ENCODE measurements around the gene IRX4.

IRX4 gene

DNA sequence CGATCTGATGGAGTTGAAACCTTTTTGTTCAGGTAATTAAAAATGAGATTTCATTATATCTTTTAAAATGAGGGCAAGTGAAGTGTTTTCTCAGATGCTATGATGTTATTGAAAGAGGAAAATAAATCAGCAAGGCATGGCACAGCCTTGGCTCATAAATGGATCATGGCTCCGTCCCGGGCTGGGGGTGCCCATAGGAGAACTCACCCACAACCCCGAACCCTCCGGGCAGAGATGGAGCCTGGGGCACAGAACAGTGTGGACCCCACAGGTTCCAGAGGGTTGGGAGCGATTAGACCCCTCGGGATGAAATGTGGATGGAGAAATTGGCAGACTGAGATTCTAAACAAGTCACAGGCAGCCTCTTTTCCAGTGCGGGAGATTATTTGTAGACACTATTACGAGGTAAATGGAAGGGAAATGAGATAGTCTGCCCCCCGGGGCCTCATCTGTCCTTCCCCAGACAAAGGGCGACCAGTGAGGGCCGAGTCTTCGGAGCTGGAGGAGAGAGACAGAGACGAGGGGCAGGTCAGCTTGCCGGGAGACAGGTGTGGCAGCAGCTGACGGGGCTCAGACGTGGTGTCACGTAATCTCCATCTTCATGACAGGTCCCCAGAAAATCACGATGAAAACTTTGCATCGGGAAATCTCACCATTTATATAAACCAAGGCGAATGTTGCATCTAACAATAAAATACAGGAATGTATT is 47.9 kb downstream of the IRX4 start:
- no peak overlapping the region for H2BK15ac ChIP-seq (ENCODE audit: low read length)
- no peak overlapping the region for H3K18ac ChIP-seq (ENCODE audit: low read length)
- no peaks in the 10 kb centered on the region for H3K9me3 ChIP-seq (replicated peaks in 1 of 2; ENCODE audit: control insufficient read depth in 2 of 2, insufficient read depth in 1 of 2, low read depth in 1 of 2, low read length in 2 of 2)
- no peak overlapping the region for H4K91ac ChIP-seq (ENCODE audit: low read depth, low read length, poor library complexity)
- no peak overlapping the region for H3K4ac ChIP-seq (ENCODE audit: low read length)
- no peak overlapping the region for H2BK5ac ChIP-seq (ENCODE audit: low read length)
- no peak overlapping the region for H3K9ac ChIP-seq (ENCODE audit: low read depth, low read length, poor library complexity)
- H3K4me2 ChIP-seq (ENCODE audit: insufficient read depth, low read length, poor library complexity, severe bottlenecking) = no peak overlapping the region
- no peaks in the 10 kb centered on the region for H3K27me3 ChIP-seq (ENCODE audit: control insufficient read depth in 3 of 3, insufficient read depth in 3 of 3, low read depth in 1 of 3, low read length in 3 of 3)
- H2BK12ac ChIP-seq (ENCODE audit: low read length) = no peak overlapping the region
- H3K27ac ChIP-seq (replicated peaks; ENCODE audit: low read length) = no peak overlapping the region
- peaks cover 21 to 23% of the 10 kb centered on the region in 2 donors for H3K4me1 ChIP-seq (ENCODE audit: control insufficient read depth in 2 of 2, insufficient read depth in 1 of 2, low read depth in 1 of 2, low read length in 2 of 2)
- no peak overlapping the region for H2AK5ac ChIP-seq (ENCODE audit: low read depth, low read length)
- no peak overlapping the region for H3K23ac ChIP-seq (ENCODE audit: low read depth, low read length, poor library complexity)
- DNase-seq (ENCODE audit: low spot score) = no peak
- H3K4me3 ChIP-seq (ENCODE audit: low read length in 2 of 2) = no peak overlapping the region
- WGBS, 2 donors (ENCODE audit: extremely low coverage in 2 of 2, insufficient read length in 2 of 2, insufficient replicate concordance in 1 of 2) = no CpG with 5 or more reads among the region's 21 CpGs
- H4K8ac ChIP-seq (ENCODE audit: low read depth, low read length) = no peak overlapping the region
- H3K14ac ChIP-seq (ENCODE audit: low read length) = no peak overlapping the region
- H3K79me1 ChIP-seq (ENCODE audit: low read depth, low read length) = no peaks in the 10 kb centered on the region
- H3K36me3 ChIP-seq (replicated peaks in 1 of 2; ENCODE audit: control insufficient read depth in 2 of 2, insufficient read depth in 2 of 2, low read length in 2 of 2) = no peaks in the 10 kb centered on the region
- no peak overlapping the region for H2BK120ac ChIP-seq (ENCODE audit: low read depth, low read length)
- peak overlapping the region; percentile 50 for H2AFZ ChIP-seq (ENCODE audit: low read length)

DNA sequence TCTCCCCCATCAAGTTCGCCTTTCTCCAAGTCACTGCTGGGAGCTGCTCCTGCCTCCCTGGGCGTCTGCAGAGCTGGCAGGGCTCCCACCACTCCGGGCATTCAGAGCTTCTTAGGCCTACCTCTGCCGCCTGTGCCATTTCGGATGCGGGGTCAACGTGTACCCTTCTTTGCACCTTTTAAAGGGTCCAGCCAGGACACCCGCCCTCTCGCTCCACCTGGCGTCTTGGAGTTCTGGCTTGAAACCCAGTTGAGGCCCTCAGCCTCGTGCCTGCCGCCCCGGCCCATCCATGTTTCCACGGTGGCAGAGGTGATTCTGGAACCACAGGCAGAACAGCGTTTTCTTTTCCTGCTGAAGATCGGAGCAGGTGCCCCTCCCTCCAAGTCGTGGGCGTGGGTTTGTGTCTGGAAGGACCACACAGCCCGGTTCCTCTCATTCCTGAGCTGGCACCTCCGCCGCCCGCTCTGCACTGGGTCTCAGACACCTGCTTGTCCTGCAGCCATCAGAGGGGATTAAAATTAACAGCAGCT is 48.6 kb downstream of the IRX4 start:
- Histone ChIP-seq H3K36me3 (replicated peaks in 1 of 2; ENCODE audit: control insufficient read depth in 2 of 2, insufficient read depth in 2 of 2, low read length in 2 of 2) (no peaks in the 10 kb centered on the region), H3K14ac (ENCODE audit: low read length) (no peak overlapping the region), H2BK5ac (ENCODE audit: low read length) (no peak overlapping the region), H2BK120ac (ENCODE audit: low read depth, low read length) (no peak overlapping the region), H2BK12ac (ENCODE audit: low read length) (peak overlapping the region; percentile 92), H3K4me2 (ENCODE audit: insufficient read depth, low read length, poor library complexity, severe bottlenecking) (no peak overlapping the region), H3K79me1 (ENCODE audit: low read depth, low read length) (no peaks in the 10 kb centered on the region), H3K4me3 (ENCODE audit: low read length in 2 of 2) (no peak overlapping the region), H4K91ac (ENCODE audit: low read depth, low read length, poor library complexity) (no peak overlapping the region), H3K9me3 (replicated peaks in 1 of 2; ENCODE audit: control insufficient read depth in 2 of 2, insufficient read depth in 1 of 2, low read depth in 1 of 2, low read length in 2 of 2) (no peaks in the 10 kb centered on the region), H2BK15ac (ENCODE audit: low read length) (peak overlapping the region; percentile 84), H3K9ac (ENCODE audit: low read depth, low read length, poor library complexity) (no peak overlapping the region), H3K4ac (ENCODE audit: low read length) (no peak overlapping the region), H4K8ac (ENCODE audit: low read depth, low read length) (no peak overlapping the region), H3K27ac (replicated peaks; ENCODE audit: low read length) (no peak overlapping the region), H2AFZ (ENCODE audit: low read length) (no peak overlapping the region), H3K27me3 (ENCODE audit: control insufficient read depth in 3 of 3, insufficient read depth in 3 of 3, low read depth in 1 of 3, low read length in 3 of 3) (no peaks in the 10 kb centered on the region), H3K23ac (ENCODE audit: low read depth, low read length, poor library complexity) (peak overlapping the region; percentile 36), H2AK5ac (ENCODE audit: low read depth, low read length) (peak overlapping the region; percentile 76), H3K4me1 (ENCODE audit: control insufficient read depth in 2 of 2, insufficient read depth in 1 of 2, low read depth in 1 of 2, low read length in 2 of 2) (peaks cover 21 to 23% of the 10 kb centered on the region in 2 donors), H3K18ac (ENCODE audit: low read length) (peak overlapping the region; percentile 83)
- WGBS, 2 donors (ENCODE audit: extremely low coverage in 2 of 2, insufficient read length in 2 of 2, insufficient replicate concordance in 1 of 2) = no CpG with 5 or more reads among the region's 22 CpGs
- no peak for DNase-seq (ENCODE audit: low spot score)

GRCh38 chr5:1833264-1834021 is 49.3 kb downstream of the IRX4 start:
- no peak overlapping the region for H4K8ac ChIP-seq (ENCODE audit: low read depth, low read length)
- H2AK5ac ChIP-seq (ENCODE audit: low read depth, low read length) = peak overlapping the region; percentile 76
- no peaks in the 10 kb centered on the region for H3K27me3 ChIP-seq (ENCODE audit: control insufficient read depth in 3 of 3, insufficient read depth in 3 of 3, low read depth in 1 of 3, low read length in 3 of 3)
- H3K4me3 ChIP-seq (ENCODE audit: low read length in 2 of 2) = no peak overlapping the region
- WGBS, 2 donors (ENCODE audit: extremely low coverage in 2 of 2, insufficient read length in 2 of 2, insufficient replicate concordance in 1 of 2) = no CpG with 5 or more reads among the region's 16 CpGs
- no peaks in the 10 kb centered on the region for H3K9me3 ChIP-seq (replicated peaks in 1 of 2; ENCODE audit: control insufficient read depth in 2 of 2, insufficient read depth in 1 of 2, low read depth in 1 of 2, low read length in 2 of 2)
- no peaks in the 10 kb centered on the region for H3K79me1 ChIP-seq (ENCODE audit: low read depth, low read length)
- peak overlapping the region; percentile 92 for H2BK12ac ChIP-seq (ENCODE audit: low read length)
- no peak overlapping the region for H3K9ac ChIP-seq (ENCODE audit: low read depth, low read length, poor library complexity)
- H2BK15ac ChIP-seq (ENCODE audit: low read length) = peak overlapping the region; percentile 84
- no peak overlapping the region for H4K91ac ChIP-seq (ENCODE audit: low read depth, low read length, poor library complexity)
- H2AFZ ChIP-seq (ENCODE audit: low read length) = no peak overlapping the region
- H3K4me2 ChIP-seq (ENCODE audit: insufficient read depth, low read length, poor library complexity, severe bottlenecking) = no peak overlapping the region
- peak overlapping the region; percentile 76 for H3K14ac ChIP-seq (ENCODE audit: low read length)
- H3K4ac ChIP-seq (ENCODE audit: low read length) = no peak overlapping the region
- DNase-seq (ENCODE audit: low spot score) = no peak
- H3K27ac ChIP-seq (replicated peaks; ENCODE audit: low read length) = no peak overlapping the region
- H3K36me3 ChIP-seq (replicated peaks in 1 of 2; ENCODE audit: control insufficient read depth in 2 of 2, insufficient read depth in 2 of 2, low read length in 2 of 2) = no peaks in the 10 kb centered on the region
- no peak overlapping the region for H2BK120ac ChIP-seq (ENCODE audit: low read depth, low read length)
- H3K23ac ChIP-seq (ENCODE audit: low read depth, low read length, poor library complexity) = peak overlapping the region; percentile 57
- peaks cover 21 to 23% of the 10 kb centered on the region in 2 donors for H3K4me1 ChIP-seq (ENCODE audit: control insufficient read depth in 2 of 2, insufficient read depth in 1 of 2, low read depth in 1 of 2, low read length in 2 of 2)
- no peak overlapping the region for H2BK5ac ChIP-seq (ENCODE audit: low read length)
- peak overlapping the region; percentile 80 for H3K18ac ChIP-seq (ENCODE audit: low read length)

Measured in neuronal stem cell (in vitro differentiated cells).